CD4-positive, CD25-positive, alpha-beta regulatory T cell (primary cell): ENCODE measurements around the gene CHD2. TPM values are rescaled to one million over a fixed set of nuclear protein-coding genes. Genes with fewer than 3 reads are reported as not detected.
A peak's percentile ranks its signal among the peaks of the same experiment; 100 is the strongest.
"Not testable (repeated sequence)": the region's sequence is repeated elsewhere in the genome, so short reads cannot be mapped to it uniquely, and the experiment has no call there.

ENCODE experiments used
- ATAC-seq, 2 donors: fragments of 150-1000 bp; cut with Tn5 transposase; one replicate each; pipeline ENCODE4 v1.10.0; 2021; ENCODE audit warnings: low read depth in 2 of 2, moderate number of reproducible peaks in 2 of 2, moderate library complexity in 1 of 2
- DNase-seq, 3 donors: peaks; one replicate each; pipeline versions ENCODE4 v3.0.0 to v3.0.0-alpha.2; 2012 to 2022; ENCODE audit warnings: mixed read lengths in 1 of 3
- H3K27ac ChIP-seq: one replicate; pipeline ENCODE4 v1.7.0; 2013; ENCODE audit warnings: mild to moderate bottlenecking, low read length; ENCODE audit not compliant: insufficient read depth, poor library complexity, severe bottlenecking
- H3K27me3 ChIP-seq: one replicate; pipeline ENCODE4 v1.7.0; 2013; ENCODE audit warnings: low read length; ENCODE audit not compliant: control insufficient read depth, insufficient read depth
- H3K36me3 ChIP-seq: one replicate; pipeline ENCODE4 v1.7.0; 2013; ENCODE audit warnings: mild to moderate bottlenecking, low read length, moderate library complexity; ENCODE audit not compliant: control insufficient read depth, insufficient read depth
- H3K4me1 ChIP-seq: 2 replicates; pipeline ENCODE4 v1.7.0; 2013; ENCODE audit warnings: mild to moderate bottlenecking, low read length; ENCODE audit not compliant: insufficient read depth, control insufficient read depth, poor library complexity, severe bottlenecking
- H3K4me3 ChIP-seq: one replicate; pipeline ENCODE4 v1.7.0; 2013; ENCODE audit warnings: low read depth, mild to moderate bottlenecking, low read length, moderate library complexity
- H3K9me3 ChIP-seq, 2 experiments: 1 replicate in 1 of 2; 2 replicates in 1 of 2; pipeline ENCODE4 v1.7.0; 2013; ENCODE audit warnings: low read length in 2 of 2, mild to moderate bottlenecking in 1 of 2, moderate library complexity in 1 of 2; ENCODE audit not compliant: control insufficient read depth in 2 of 2
- H3K27ac Mint-ChIP-seq, 3 donors: one replicate each; pipeline ENCODE4 v1.8.0; 2020 to 2022; ENCODE audit warnings: mild to moderate bottlenecking in 3 of 3, mixed read lengths in 3 of 3, moderate library complexity in 2 of 3
- H3K27me3 Mint-ChIP-seq: one replicate; pipeline ENCODE4 v1.8.0; 2022; ENCODE audit warnings: mild to moderate bottlenecking, mixed read lengths
- H3K36me3 Mint-ChIP-seq: one replicate; pipeline ENCODE4 v1.8.0; 2020; ENCODE audit warnings: mixed read lengths
- H3K4me1 Mint-ChIP-seq, 4 donors: one replicate each; pipeline ENCODE4 v1.8.0; 2020 to 2022; ENCODE audit warnings: mixed read lengths in 4 of 4, mild to moderate bottlenecking in 1 of 4
- H3K4me3 Mint-ChIP-seq, 4 donors: one replicate each; pipeline ENCODE4 v1.8.0; 2020 to 2022; ENCODE audit warnings: mild to moderate bottlenecking in 4 of 4, mixed read lengths in 4 of 4, moderate library complexity in 3 of 4
- H3K9me3 Mint-ChIP-seq, 7 donors: one replicate each; pipeline ENCODE4 v1.8.0; 2020 to 2022; ENCODE audit warnings: mixed read lengths in 7 of 7, mild to moderate bottlenecking in 3 of 7, moderate library complexity in 2 of 7
- polyA plus RNA-seq, 4 donors: library from polyadenylated mRNA; unstranded; fragments of 300-500 nt; fragmentation: Illumina TruSeq; gene quantifications; one replicate each; pipeline ENCODE4 v1.2.3, GENCODE V29; 2021
- total RNA-seq: library from RNA; stranded (reverse); gene quantifications from one replicate; pipeline ENCODE4 v1.2.3, GENCODE V29; 2022

Gene CHD2
- total RNA-seq (579 TPM), polyA plus RNA-seq (10 to 100 TPM; 44.3 to 52.1 (median 48.6) TPM)

DNA sequence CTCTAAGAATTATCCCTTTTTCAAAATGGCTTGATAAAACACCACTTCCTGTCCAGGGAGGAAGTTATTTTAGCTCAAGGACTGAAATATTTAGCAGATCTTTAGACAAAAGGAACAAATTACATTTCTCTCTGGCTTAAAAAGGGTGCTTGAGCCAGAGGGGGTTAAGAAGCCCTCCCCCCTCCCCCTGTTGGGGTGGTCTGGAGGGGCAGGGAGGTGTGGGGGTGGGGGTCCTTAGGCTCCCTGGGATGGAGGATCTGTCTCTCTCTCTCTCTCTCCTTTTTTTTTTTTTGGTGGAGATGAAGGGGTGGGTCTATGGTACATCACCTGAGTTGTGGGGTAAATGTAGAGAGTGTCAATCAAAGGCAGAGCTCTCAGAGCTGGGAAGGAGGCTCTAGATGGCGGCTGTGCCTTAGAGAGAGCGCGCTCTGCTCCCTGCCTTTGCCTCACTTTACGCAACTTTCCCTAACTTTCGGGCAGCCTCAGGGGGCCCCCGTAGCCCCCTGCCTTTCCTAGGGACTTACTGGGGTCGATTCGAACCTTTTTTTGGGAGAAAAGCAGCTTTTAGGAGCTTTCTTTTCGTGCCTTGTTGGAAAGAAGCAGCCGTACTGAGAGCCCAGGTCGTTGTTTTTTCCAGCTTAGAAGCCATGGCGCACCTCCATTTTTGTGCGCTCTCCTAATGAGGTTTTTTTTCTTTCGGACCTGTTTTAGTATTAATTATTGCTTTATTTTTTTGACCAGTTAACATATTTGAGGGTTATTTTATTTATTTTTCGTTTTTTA, at the start of gene CHD2:
TSS of gene CHD2 (plus strand) at position 377 of the 783 bp plus-strand sequence. CDS start 914 bp downstream, outside the sequence.
- peak within 1 kb of the TSS; percentile 98 to 99 (median 99) for H3K27ac Mint-ChIP-seq

DNA sequence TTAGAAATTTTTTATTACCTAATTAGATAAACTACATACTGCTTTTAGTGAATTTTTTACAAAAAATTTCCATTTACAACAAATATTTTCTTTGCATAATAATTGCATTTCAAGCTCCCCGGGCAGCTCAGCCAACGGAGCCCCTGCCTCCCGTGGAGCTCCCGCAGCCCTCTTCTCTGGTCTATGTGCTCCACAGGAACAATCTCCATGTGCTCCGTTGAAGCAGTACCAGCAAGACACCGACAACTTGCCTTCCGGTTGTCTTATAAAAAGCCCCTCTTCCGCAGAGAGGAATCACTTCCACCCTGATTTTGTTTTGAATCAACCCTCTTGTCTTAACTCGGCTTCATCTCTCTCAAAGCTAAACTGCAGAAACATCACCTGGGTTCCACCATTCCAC, 46.9 kb upstream of the CHD2 start:
- no peaks in the 10 kb centered on the region for H3K4me1 ChIP-seq
- DNase-seq: no peak
- H3K36me3 Mint-ChIP-seq: no peaks in the 10 kb centered on the region
- no peaks in the 10 kb centered on the region for H3K27me3 ChIP-seq
- no peaks in the 10 kb centered on the region for H3K27me3 Mint-ChIP-seq
- H3K4me3 ChIP-seq: no peak overlapping the region
- peak overlapping the region in 1 of 4 donors; percentile 44 for H3K4me3 Mint-ChIP-seq
- H3K27ac Mint-ChIP-seq: peak overlapping the region in 1 of 3 donors; percentile 3
- H3K9me3 ChIP-seq: no peaks in the 10 kb centered on the region
- H3K9me3 Mint-ChIP-seq: no peaks in the 10 kb centered on the region
- ATAC-seq: no peak
- no peaks in the 10 kb centered on the region for H3K36me3 ChIP-seq
- H3K27ac ChIP-seq: no peak overlapping the region
- H3K4me1 Mint-ChIP-seq: peaks cover 0 to 38% (median 22%) of the 10 kb centered on the region in 4 donors

More for the DNA sequence above, at the start of gene CHD2:
- peak within 1 kb of the TSS; percentile 100 for H3K4me3 ChIP-seq
- peaks cover 52% of the 10 kb centered on the region for H3K4me1 ChIP-seq
- peaks cover 41 to 61% (median 55%) of the 10 kb centered on the region in 4 donors for H3K4me1 Mint-ChIP-seq
- H3K36me3 Mint-ChIP-seq: peaks cover 50% of the 10 kb centered on the region
- peak within 1 kb of the TSS; percentile 96 to 100 (median 98) for H3K4me3 Mint-ChIP-seq
- H3K27ac ChIP-seq: peak within 1 kb of the TSS; percentile 99
- peaks cover 13% of the 10 kb centered on the region for H3K27me3 Mint-ChIP-seq
- H3K27me3 ChIP-seq: no peaks in the 10 kb centered on the region
- peak; percentile 65 to 68 for ATAC-seq
- H3K36me3 ChIP-seq: peaks cover 54% of the 10 kb centered on the region
- peaks cover 0 to 13% (median 6%) of the 10 kb centered on the region in 7 donors for H3K9me3 Mint-ChIP-seq
- H3K9me3 ChIP-seq: no peaks in the 10 kb centered on the region
- DNase-seq: peak; percentile 64 to 91 (median 87)

DNA sequence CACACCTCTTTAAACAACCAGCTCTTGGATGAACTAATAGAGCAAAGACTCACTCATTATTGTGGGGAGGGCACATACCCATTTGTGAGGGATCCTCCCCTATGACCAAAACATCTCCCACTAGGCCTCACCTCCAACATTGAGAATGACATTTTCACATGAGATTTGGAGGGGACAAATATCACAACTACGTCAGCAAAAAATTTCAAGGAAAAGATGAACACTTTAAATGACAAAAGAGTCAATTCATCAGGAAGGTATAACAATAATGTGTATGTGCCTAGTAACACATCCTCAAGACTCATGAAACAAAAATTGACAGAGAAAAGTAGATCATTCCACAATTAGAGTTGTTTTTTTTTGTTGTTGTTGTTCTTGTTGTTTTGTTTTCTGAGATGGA, 38.4 kb upstream of the CHD2 start:
- Mint-ChIP-seq H3K27ac (no peak overlapping the region), H3K27me3 (no peaks in the 10 kb centered on the region), H3K36me3 (peaks cover 4% of the 10 kb centered on the region), H3K9me3 (peaks cover 2 to 10% (median 5%) of the 10 kb centered on the region in 7 donors), H3K4me3 (no peak overlapping the region), H3K4me1 (peaks cover 0 to 10% (median 2%) of the 10 kb centered on the region in 4 donors)
- H3K27me3 ChIP-seq: no peaks in the 10 kb centered on the region
- no peak overlapping the region for H3K4me3 ChIP-seq
- H3K9me3 ChIP-seq: peaks cover 4 to 6% of the 10 kb centered on the region in 2 experiments
- DNase-seq: no peak
- H3K4me1 ChIP-seq: no peaks in the 10 kb centered on the region
- H3K36me3 ChIP-seq: no peaks in the 10 kb centered on the region
- ATAC-seq: no peak
- no peak overlapping the region for H3K27ac ChIP-seq

DNA sequence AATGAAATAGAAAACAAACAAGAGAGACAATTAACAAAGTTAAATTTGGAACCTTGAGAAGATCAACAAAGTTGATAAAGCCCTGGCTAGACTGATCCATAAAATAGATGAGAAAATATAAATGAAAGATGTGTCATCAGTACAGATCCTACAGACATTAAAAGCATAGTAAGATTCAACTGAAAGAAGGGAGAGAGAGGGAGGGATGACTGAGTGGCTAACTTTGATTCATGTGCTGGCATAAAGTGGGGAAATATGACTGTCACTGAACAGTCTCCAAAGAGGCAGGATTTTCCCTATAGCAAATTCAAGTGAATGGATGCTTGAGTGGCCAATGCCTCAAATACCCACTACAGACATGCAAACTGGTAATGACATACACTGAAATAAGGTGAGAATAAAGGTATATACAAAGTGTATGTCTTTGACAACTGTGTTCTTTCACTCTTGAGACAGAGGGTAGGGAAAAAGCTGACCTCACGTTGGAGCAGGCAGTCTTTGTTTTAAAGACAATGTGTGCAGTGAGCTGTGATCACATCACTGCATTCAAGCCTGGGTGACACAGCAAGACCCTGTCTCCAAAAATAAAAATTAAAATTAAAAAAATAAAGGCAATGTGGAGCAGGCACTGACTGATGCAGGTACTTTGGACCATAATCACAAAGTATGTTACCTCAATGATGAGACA, 35.9 kb upstream of the CHD2 start:
- Mint-ChIP-seq H3K9me3 (peaks cover 2 to 10% (median 5%) of the 10 kb centered on the region in 7 donors), H3K4me3 (no peak overlapping the region), H3K27ac (no peak overlapping the region), H3K27me3 (no peaks in the 10 kb centered on the region), H3K4me1 (peaks cover 0 to 10% (median 2%) of the 10 kb centered on the region in 4 donors), H3K36me3 (peaks cover 4% of the 10 kb centered on the region)
- no peaks in the 10 kb centered on the region for H3K36me3 ChIP-seq
- H3K4me3 ChIP-seq: no peak overlapping the region
- H3K9me3 ChIP-seq: peaks cover 4 to 6% of the 10 kb centered on the region in 2 experiments
- H3K4me1 ChIP-seq: no peaks in the 10 kb centered on the region
- ATAC-seq (no peak), DNase-seq (no peak)
- H3K27me3 ChIP-seq: no peaks in the 10 kb centered on the region
- H3K27ac ChIP-seq: no peak overlapping the region

DNA sequence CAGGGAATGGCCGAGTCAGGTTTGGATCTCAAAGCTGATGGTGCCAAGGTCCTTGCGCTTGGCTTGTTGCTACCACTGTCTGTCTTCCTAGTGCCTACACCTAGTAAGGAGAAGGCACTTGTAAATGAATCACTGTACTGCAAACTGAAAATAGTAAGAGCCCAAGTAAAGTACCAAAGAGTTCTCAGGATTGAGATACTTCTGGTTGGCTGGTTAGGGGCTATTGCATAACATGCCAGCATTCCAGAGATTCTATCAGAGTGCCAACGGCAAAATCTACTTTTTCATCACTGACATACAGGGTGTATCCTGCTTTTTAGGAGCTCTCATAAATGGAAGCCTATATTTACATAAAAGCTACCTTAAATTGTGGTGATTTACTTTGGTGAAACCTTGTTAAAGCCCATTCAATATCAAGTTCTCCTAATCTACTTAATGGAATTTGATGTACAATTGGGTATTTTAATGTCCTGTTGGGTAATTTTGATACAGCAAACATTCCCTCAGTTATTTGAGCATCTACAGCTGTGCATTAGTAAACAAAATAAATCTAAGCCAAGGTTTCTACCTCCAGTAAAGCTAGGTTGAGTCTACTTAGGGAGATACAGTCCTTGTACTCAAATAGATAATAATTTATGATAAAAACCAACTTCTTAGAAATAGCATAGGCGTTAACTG, 30.7 kb upstream of the CHD2 start:
- Mint-ChIP-seq H3K27ac (no peak overlapping the region), H3K4me3 (no peak overlapping the region), H3K4me1 (peaks cover 0 to 10% (median 5%) of the 10 kb centered on the region in 4 donors), H3K9me3 (peaks cover 0 to 5% (median 0%) of the 10 kb centered on the region in 7 donors), H3K27me3 (no peaks in the 10 kb centered on the region), H3K36me3 (peaks cover 3% of the 10 kb centered on the region)
- no peak for ATAC-seq
- Histone ChIP-seq H3K27ac (no peak overlapping the region), H3K9me3 (no peaks in the 10 kb centered on the region), H3K4me3 (no peak overlapping the region), H3K36me3 (no peaks in the 10 kb centered on the region), H3K27me3 (no peaks in the 10 kb centered on the region), H3K4me1 (no peaks in the 10 kb centered on the region)
- DNase-seq: no peak

DNA sequence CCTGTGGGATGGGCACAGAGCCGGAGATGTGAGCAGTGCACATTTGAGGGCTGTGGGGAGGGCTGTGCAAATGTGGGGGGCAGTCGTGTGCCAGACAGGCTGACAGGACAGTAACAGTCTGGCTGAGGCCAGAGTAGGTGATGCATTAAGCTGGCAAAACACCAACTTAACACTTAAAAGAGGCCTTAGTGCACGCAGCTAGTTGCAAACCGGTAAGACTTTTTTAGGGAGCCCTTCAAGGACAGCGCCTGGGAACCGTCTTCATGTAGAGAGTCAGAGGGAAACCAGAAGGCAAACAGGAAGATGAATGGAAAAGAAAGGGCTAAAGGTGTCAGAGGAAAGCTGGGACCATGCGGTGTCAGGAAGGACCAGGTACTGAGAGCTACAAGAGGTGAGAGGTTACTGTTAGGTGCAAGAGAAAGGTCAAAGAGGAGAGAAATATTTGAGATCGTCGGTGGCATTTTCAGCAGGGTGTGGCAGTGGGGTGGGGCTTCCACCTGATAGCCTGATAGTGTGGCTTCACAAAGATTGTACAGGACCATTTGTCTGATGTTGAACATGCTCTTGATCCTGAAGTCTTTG, 30.0 kb upstream of the CHD2 start:
- Histone ChIP-seq H3K4me3 (no peak overlapping the region), H3K27me3 (no peaks in the 10 kb centered on the region), H3K4me1 (no peaks in the 10 kb centered on the region), H3K36me3 (no peaks in the 10 kb centered on the region), H3K9me3 (no peaks in the 10 kb centered on the region), H3K27ac (no peak overlapping the region)
- DNase-seq: no peak
- H3K27ac Mint-ChIP-seq: peak overlapping the region in 2 of 3 donors; percentile 57
- peaks cover 0 to 2% (median 0%) of the 10 kb centered on the region in 7 donors for H3K9me3 Mint-ChIP-seq
- peaks cover 3% of the 10 kb centered on the region for H3K36me3 Mint-ChIP-seq
- no peak overlapping the region for H3K4me3 Mint-ChIP-seq
- H3K27me3 Mint-ChIP-seq: no peaks in the 10 kb centered on the region
- ATAC-seq: no peak
- peaks cover 0 to 10% (median 5%) of the 10 kb centered on the region in 4 donors for H3K4me1 Mint-ChIP-seq

DNA sequence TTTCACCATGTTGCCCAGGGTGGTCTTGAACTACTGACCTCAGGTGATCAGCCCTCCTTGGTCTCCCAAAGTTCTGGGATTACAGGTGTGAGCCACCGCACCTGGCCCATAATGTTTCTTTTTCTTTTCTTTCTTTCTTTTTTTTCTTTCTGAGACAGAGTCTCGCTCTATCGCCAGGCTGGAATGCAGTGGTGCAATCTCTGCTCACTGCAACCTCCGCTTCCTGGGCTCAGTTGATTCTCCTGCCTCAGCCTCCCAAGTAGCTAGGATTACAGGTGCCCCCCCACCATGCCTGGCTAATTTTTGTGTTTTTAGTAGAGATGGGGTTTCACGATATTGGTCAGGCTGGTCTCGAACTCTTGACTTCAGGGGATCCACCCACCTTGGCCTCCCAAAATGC, 27.2 kb upstream of the CHD2 start:
- not testable (repeated sequence) for H3K27ac ChIP-seq, H3K4me3 Mint-ChIP-seq, H3K9me3 ChIP-seq, H3K27ac Mint-ChIP-seq, H3K27me3 Mint-ChIP-seq, H3K36me3 Mint-ChIP-seq, H3K36me3 ChIP-seq, DNase-seq, H3K9me3 Mint-ChIP-seq, H3K4me1 ChIP-seq, H3K27me3 ChIP-seq, H3K4me3 ChIP-seq, ATAC-seq
- H3K4me1 Mint-ChIP-seq: peaks cover 0 to 18% (median 8%) of the 10 kb centered on the region in 4 donors
